GM18951 (cell line): ENCODE results near the gene NUDT16.

Experiments used
- POLR2A ChIP-seq: IDR thresholded peaks from 4 replicates; pipeline ENCODE4 v1.6.1; 2011; ENCODE audit warnings: mild to moderate bottlenecking; ENCODE audit not compliant: insufficient read length, insufficient read depth; ENCODE audit errors: extremely low read depth
- in situ Hi-C: fragments of 300-500 bp; cut with MboI; formaldehyde crosslinking; loops from one replicate; pipeline ENCODE4 v1.12.0; 2022; ENCODE audit warnings: low sequenced_read_pairs, mixed read lengths, inconsistent platforms; ENCODE audit not compliant: unreplicated experiment

Gene NUDT16

DNA sequence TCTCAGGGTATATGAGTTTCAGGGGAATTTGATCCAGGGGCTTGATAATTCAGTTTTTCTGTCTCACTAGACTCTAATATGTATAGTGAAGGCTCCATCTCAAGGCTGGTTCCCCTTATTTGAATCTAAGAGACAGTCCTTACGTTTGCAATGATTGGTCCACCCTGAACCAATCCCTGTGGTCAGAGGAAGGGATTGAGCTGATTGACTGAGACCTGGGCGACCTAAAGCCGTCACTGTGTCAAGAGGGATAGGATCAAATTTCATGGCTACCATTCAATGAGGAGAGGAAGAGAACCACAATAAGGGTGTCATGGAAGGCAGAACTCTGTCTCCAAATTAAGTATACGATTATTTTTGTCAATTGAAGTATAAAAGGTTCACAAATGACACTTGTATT lies 16.3 kb downstream of the NUDT16 start:
- in situ Hi-C loops: no loop called here
- TF ChIP-seq POLR2A: no peak

DNA sequence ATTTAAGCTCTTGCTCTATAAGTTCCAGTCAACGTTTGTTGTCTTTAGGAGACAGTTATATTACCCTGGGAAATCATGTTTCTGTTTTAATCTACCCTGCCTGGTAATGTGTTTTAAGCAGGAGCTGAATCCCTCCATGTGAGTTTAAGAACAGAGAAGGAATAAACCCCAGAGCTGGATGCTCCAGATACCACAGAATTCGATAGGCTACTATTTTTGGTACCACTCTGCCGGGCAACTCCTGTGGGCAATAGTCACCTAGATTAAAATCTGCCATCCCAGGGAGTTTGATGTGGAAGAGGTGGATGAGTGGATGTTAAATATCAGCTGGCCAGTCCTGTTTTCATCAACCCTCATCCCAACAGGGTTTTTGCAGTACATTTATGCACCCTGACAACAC lies 20.4 kb downstream of the NUDT16 start:
- in situ Hi-C loops: no loop called here
- no peak for TF ChIP-seq POLR2A

DNA sequence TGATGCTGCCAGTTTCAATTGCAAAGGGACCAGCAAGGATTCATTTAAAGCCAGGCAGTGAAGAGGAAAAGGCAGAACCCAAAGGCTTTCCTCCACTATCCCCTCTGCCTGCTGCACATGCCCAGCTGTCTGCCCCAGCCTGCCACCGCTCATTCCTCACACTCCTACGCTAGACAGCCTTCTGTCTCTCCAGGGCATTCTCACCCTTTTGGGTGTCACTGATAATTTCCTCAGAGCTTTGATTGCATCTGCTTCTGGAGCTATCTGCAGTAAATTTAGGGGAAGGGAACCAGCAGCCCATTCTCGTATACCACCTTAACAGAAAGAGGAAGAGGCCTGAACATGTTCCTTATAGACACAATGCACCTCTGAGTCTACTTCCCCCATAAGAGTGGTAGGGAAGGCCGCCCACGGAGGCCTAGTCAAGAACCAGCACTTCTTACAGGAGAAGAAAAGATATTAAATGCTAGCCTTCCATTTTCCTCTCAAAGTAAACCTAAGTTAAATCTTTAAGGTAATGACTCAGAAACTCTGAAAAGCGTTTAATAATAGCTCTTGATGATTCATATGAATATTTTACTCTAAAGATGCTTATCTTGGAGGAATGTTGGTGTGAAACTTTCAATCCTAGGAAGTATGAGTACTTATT lies 20.9 kb downstream of the NUDT16 start:
- in situ Hi-C loops: no loop called here
- no peak for TF ChIP-seq POLR2A

DNA sequence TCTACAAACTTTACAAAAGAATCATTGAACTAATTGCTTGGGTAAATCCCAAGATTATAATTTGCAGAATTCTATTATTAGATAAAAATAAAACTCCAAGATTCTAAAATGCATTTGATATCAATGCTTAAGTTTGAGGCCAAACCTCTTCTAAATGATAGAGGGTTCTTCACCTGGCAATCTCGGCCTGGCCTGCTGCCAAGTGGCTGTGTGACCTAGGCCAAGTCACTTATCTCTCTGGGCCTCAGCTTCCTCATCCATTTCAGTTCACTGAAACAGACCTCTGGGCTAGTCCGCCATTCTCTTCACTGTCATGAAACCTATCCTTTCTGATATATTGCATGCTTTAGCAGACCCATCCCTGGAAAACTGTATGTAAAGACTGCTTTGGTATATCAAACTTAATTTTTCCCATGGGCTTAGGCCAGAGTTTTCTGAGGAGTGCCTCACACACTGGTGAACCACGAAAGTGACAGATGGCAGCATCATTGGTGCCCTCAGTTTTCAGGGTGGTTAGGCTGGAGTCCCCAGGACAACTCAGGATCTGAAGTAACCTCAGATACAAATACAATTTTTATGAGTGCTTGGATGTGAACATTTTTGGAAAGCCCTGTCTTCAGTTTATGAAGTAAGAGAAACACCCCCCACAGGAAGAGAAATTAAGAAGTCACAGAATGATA lies 21.8 kb downstream of the NUDT16 start:
- in situ Hi-C loops: no loop called here
- no peak for TF ChIP-seq POLR2A

DNA sequence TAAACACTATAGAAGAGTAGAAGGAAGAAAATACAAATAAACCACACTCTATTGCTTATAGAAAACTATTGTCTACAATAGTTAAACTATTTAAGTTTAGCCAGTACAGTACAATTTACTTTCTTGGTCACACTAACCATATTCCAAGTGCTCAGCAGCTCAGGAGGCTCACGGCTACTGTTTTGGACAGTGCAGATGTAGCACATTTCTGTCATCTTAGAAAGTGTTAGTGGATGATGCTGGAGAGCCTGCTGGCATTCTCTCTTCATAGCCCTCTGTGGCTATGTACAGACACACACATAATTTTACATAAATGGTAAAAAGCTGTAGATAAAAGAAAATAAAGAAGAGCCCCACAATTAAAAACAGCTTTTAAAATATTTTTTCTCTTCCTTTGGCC lies 23.8 kb downstream of the NUDT16 start:
- in situ Hi-C loops: no loop called here
- TF ChIP-seq POLR2A: no peak

DNA sequence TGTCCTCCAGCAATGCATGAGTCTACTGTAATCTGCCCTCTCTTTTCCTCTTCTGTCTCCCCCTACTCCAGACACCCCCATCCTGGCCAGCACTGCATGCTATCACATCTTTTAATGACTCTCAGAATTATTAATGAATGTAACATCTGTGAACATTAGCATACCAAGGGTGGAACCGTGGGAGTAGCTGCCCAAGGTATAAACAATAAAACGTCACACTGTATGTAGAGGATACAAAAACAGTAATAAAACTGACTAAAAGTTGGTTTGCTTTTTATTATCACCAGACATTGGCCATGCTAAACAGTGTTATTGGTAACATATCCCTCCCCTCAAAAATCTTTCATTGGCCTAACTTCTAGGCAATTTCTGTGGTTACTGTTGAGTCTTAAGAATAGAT lies 24.7 kb downstream of the NUDT16 start:
- in situ Hi-C loops: no loop called here
- TF ChIP-seq POLR2A: no peak

DNA sequence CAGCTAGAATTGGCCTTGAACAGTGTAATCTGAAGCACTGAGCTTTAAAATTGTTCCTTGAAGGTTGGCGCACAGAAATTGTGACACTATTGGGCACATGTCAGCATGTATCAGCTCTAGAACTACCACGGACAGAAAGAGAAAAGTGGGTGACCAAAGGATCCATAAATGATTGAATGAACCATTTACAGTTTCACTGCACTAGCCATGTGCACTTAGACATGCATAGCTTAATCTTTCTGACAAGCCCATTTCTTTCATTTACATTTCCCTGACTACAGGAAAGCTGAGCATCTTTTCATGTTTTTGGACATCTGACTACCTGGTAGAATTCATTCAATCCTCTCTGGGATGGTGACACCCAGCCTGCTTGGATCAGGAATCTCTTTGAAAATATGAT lies 36.2 kb downstream of the NUDT16 start:
- in situ Hi-C loops: no loop called here
- no peak for TF ChIP-seq POLR2A

DNA sequence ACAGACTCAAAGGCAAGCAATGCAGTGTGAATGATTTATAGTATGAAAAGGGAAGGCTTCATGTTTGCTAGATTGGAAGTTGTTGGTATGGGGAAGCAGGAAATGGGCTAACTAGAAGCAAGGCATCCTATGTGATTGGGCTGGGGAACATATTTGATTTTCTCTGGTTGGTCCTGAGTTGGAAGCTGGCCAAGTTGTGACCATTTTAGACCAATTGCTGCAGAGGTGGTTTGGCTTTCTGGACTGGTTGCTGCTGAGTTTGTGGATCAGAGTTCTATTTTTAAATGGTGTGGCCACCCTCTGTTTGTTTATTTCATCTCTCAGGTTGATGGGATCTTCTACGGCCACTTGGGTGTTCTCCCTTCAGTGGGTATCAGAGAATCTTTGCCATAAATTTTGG lies 39.7 kb downstream of the NUDT16 start:
- no peak for TF ChIP-seq POLR2A
- in situ Hi-C loops: no loop called here

DNA sequence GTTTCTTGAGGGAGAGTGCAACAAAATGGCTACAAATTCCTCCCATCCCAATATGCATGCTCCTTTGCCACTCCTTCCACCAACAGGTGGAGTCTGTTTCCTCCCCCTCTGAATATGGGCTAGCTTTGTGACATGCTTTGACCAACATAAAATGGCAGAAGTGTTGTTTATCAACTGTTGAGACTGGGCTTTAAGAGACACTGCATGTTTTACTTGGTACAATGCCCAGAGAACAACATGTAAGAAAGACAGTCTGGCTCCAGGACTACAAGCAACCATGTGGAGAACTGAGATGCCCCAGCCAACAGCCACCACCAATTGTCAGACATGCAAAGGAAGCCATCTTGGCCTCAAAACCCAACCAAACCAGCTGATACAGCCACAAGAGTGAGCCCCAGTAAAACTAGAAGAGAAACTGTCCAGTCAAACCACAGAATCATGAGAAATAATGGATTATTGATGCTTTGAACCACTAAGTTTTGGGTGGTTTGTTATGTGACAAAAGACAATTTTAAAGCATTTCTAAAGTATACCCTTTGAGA lies 40.5 kb downstream of the NUDT16 start:
- no peak for TF ChIP-seq POLR2A
- in situ Hi-C loops: no loop called here

DNA sequence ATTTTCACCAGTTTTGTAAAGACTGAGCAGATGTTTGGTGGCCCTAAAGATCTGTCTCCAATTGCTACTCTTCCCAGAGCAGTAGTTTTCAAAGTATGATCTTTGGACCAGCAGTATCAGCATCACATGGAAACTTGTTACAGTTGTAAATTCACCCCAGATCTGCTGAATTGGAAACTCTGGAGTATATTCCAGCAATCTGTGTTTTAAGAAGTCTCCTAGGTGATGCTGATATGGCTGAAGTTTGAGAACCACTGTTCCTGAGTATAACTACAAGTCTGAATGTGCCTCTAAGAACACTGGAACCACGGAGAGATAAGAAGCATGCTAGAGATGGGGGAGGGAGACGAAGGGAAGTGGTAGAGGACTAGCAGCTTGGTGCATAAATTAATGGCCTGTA lies 45.7 kb downstream of the NUDT16 start:
- in situ Hi-C loops: no loop called here
- TF ChIP-seq POLR2A: no peak

DNA sequence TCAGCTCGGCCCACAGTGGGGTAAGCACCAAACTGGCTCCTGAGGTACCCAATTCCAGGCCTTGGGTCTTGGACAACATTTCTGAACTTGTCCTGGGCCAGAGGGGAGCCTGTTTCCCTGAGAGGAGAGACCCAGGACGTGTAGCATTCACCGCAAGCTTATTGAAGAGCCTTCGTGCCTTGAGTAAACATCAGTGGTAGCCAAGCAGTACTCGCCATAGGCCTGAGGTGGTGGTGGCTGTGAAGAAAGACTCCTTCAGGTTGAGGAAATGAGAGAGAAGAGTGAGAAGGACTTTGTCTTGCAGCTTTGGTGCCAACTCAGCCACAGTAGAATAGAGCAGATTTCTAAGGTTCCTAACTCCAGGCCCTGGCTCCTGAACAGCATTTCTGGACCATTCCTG lies 50.2 kb downstream of the NUDT16 start:
- TF ChIP-seq POLR2A: no peak
- in situ Hi-C loops: no loop called here

DNA sequence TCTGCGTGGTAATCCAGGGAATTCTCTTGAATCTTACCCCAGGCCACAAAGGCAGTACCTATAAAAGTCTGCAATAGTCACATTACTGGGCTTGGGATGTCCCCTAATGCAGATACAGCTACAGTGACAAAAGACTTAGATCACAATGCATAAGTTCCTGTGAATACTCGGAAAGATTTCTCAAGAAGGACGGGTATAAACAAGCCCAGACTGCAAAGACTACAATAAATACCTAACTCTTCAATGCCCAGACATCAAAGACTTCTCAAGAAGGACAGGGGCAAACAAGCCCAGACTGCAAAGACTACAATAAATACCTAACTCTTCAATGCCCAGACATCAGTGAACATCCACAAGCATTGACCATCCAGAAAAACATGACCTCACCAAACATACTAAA lies 50.9 kb downstream of the NUDT16 start:
- in situ Hi-C loops: no loop called here
- TF ChIP-seq POLR2A: no peak

DNA sequence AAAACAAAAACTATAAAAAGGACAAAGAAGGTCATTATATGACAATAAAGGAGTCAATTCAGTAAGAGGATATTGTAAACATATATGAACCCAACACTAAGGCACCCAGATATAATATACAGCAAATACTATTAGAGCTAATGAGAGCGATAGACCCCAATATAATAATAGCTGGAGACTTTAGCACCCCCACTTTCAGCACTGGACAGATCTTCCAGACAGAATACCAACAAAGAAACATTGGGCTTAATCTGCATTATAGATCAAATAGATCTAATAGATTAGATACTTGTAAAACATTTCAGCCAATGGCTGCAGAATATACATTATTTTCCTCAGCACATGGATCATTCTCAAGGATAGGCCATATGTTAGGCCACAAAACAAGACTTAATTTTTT lies 53.4 kb downstream of the NUDT16 start:
- in situ Hi-C loops: no loop called here
- no peak for TF ChIP-seq POLR2A
